ENCODE data around the gene REG1A.

- TF ChIP-seq TCF15 (CRISPR knock-in tag; IDR thresholded peaks at IDR 0.05), result no peak
- TF ChIP-seq PTBP1 (IDR thresholded peaks at IDR 0.05; ENCODE audit: low read depth, low read length), result no peak
- TF ChIP-seq, protein P1, sequence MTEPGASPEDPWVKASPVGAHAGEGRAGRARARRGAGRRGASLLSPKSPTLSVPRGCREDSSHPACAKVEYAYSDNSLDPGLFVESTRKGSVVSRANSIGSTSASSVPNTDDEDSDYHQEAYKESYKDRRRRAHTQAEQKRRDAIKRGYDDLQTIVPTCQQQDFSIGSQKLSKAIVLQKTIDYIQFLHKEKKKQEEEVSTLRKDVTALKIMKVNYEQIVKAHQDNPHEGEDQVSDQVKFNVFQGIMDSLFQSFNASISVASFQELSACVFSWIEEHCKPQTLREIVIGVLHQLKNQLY (CRISPR knock-in tag; conservative IDR thresholded peaks at IDR 0.05), result no peak
- no peak for TF ChIP-seq CTCF (IDR thresholded peaks at IDR 0.05 in 2 of 3, conservative IDR thresholded peaks at IDR 0.05 in 1 of 3; ENCODE audit: insufficient read depth in 2 of 3, low read depth in 1 of 3, low read length in 3 of 3)
- TF ChIP-seq REST (IDR thresholded peaks at IDR 0.05; ENCODE audit: borderline replicate concordance), result no peak
- TF ChIP-seq REST (CRISPR knock-in tag; IDR thresholded peaks at IDR 0.05; ENCODE audit: low read depth), result no peak
- no peak for TF ChIP-seq ZFPM2 (CRISPR knock-in tag; IDR thresholded peaks at IDR 0.05)
- no peak for TF ChIP-seq SMARCB1 (IDR thresholded peaks at IDR 0.05; ENCODE audit: insufficient read length, low read depth)
- TF ChIP-seq ATF3 (IDR thresholded peaks at IDR 0.05), result no peak
- no peak for TF ChIP-seq ATF3 (CRISPR knock-in tag; conservative IDR thresholded peaks at IDR 0.05)
- no peak for TF ChIP-seq ZNF354B (CRISPR knock-in tag; IDR thresholded peaks at IDR 0.05)
- TF ChIP-seq POLR2A (conservative IDR thresholded peaks at IDR 0.05), result no peak
Measured at GRCh38 chr2:79171348-79171958, 51.2 kb downstream of the REG1A start.

All from K562 (cell line).